HG02678 (cell line): ENCODE data around the gene WDR59.
A peak's percentile ranks its signal among the peaks of the same experiment; 100 is the strongest.
"Not testable (repeated sequence)": the region's sequence is repeated elsewhere in the genome, so short reads cannot be mapped to it uniquely, and the experiment has no call there.

ENCODE experiments used
- ATAC-seq: cut with Tn5 transposase; IDR thresholded peaks from one replicate; pipeline ENCODE4 v1.9.1; 2021; ENCODE audit warnings: mild to moderate bottlenecking, moderate library complexity; ENCODE audit not compliant: unreplicated experiment

The WDR59 gene

GRCh38 chr16:75012380-75013081, 27.6 kb upstream of the WDR59 start:
- peak; percentile 25 for ATAC-seq

DNA sequence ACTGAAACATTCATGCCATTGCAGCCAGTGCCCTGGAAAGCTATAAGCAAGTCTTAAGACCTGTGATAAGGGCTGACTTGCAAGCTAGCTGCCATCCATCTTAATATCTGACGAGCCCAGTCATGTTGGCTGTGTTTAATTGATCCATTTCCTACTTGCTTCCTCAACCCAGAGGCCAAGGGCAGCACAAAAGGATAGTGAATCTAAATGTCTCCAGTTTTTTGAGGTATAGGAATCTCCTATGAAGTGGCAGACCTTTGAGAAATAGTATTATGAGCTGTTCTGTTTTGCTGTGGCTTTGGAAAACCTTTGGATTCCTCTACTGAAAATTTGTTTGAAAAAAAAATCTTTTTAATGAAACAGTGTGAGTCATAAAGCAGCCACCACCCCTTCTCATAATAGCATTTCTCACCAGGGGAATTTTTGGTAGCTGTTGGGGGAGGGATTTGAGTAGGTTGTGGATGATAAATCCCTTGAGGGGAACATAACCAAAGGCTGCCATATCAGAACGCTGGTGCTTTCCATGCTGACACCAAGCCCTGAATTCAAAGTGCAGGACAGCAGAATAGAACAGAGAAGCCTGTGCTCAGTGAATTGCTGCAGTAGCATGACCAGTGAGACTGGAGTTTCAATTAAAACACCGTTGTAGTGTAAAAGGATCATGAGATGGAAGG, 26.8 kb upstream of the WDR59 start:
- peak; percentile 66 for ATAC-seq

- ATAC-seq: no peak
Observed at GRCh38 chr16:75010427-75010826, 25.5 kb upstream of the WDR59 start.

DNA sequence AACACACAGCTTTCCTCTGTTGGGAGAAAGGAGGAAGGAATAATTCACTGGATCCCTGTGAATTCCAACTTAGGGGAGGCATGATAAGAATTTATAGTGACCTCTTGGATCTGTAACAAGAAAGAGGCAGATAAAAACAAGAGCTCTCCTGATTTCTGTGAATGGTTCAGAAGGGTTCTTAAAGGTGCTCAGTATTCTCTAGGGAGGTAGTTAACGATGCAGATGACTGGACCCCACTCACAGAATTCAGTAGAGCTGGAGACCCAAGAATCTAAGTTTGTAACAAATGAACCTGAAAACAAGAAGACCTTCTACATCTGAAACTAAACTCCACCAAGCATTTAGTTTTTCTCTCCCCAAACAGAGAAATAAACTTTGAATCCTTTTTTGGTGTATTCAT, 22.5 kb upstream of the WDR59 start:
- ATAC-seq: peak; percentile 39

GRCh38 chr16:75005697-75006096, 20.8 kb upstream of the WDR59 start:
- ATAC-seq: no peak

DNA sequence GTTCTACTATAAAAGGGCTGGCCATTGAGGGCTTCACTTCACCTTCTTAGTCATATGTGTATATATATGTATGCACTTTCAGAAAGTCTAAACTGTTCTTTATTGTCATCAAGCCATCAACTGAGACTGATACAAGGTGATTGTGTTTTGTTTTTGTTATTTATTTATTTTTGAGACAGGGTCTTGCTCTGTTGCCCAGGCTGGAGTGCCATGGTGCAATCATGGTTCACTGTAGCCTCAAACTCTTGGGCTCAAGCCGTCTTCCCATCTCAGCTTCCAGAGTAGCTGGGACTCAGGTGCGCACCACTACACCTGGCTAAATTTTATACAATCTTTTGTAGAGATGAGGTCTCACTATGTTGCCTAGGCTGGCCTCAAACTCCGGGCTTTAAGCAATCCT, 19.5 kb upstream of the WDR59 start:
- no peak for ATAC-seq

- no peak for ATAC-seq
Observed at GRCh38 chr16:75003931-75004330, 19.0 kb upstream of the WDR59 start.

GRCh38 chr16:75002474-75002873, 17.6 kb upstream of the WDR59 start:
- ATAC-seq: no peak

DNA sequence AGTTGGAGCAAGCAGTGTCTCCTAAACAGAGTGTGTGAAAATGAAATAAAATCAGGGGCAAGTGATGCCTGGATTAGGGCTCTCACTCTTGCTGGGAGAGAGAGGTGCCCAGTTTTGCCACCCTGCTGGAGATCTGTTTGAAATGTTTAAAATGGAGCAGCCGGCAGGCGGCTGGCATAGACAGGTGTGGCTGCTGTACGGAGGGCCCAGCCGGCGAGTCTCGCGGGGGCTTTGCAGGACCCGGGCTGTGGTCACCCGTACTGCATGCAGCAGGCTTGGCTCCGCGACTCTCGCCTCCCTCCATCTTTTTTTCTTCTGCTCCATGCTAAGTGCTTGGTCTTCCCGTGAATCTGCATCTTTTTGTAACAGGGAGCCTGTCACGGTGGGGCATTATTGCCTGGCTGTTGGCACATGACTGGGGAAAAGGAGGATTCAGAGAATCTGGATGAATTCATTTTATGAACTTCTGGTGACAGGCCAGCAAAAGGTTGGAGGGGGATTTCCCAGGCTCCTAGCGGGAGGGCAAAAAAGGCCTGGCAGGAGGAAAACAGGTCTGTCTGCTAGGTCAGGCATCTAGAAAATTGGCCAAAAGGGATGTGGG, 15.7 kb upstream of the WDR59 start:
- no peak for ATAC-seq

DNA sequence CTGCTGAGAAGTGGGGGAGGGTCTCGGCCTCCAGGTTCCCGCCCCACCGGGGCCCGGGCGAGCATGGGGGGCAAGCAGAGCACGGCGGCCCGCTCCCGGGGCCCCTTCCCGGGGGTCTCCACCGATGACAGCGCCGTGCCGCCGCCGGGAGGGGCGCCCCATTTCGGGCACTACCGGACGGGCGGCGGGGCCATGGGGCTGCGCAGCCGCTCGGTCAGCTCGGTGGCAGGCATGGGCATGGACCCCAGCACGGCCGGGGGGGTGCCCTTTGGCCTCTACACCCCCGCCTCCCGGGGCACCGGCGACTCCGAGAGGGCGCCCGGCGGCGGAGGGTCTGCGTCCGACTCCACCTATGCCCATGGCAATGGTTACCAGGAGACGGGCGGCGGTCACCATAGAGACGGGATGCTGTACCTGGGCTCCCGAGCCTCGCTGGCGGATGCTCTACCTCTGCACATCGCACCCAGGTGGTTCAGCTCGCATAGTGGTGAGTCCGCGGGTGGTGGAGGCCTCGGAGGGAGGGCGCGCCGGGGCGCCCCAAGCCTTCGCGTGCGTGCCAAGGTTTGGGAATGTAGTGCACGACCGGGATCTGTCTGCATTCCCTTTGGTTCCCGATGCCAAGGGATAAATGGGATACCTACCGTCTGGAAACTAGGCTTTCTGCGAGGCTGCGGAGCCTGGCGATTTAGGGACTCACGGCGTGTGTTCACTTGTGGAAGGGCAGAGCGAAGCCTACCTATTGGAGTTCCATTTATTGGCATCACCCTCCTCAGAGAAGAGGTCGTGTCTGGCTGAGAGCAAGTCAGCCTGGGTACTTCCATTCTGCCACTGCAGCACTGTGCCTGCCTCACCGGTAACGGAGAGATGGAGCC, 14.9 kb upstream of the WDR59 start:
- peak; percentile 34 for ATAC-seq

DNA sequence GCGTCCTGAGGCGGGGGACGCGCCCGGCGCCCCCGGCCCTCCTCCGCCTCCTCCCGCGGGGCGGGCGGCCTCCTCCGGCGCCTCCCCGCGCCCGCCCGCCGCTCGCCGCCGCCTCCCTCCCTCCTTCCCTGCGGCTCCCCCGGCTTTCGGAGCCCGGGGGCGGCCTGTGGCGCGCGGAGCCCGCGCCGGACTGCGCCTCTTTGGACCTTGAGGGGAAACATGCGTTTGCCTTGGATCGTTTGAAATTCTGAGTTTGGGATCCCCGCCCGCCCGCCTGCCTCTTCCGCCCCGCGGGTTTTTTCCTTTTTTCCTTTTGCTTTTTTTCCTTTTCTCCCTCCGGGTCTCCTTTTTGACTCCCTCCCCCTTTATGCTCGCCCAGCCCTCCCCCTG, 14.3 kb upstream of the WDR59 start:
- peak; percentile 31 for ATAC-seq

- peak; percentile 64 for ATAC-seq
Observed at GRCh38 chr16:74998481-74999218, 13.7 kb upstream of the WDR59 start, which contains the start of gene ZNRF1. TSS of gene ZNRF1 (plus strand) at chr16:74999024. CDS start at chr16:74999672, 648 bp downstream.

DNA sequence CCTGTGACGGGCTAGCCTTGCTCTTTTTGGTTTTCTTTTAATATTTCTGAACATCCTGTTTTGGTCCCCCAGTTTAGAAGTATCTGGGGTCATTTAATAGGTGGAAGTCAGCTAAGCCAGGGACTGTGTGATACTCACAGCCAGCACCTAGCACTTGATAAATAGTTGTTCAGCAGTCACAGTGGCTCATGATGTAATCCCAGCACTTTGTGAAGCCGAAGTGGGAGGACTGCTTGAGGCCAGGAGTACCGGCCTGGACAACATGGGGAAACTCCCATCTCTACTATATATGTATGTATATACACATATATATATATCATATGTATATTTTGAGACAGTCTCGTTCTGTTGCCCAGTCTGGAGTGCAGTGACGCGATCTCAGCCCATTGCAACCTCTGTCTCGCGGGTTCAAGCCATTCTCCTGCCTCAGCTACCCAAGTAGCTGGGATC, 12.1 kb upstream of the WDR59 start:
- no peak for ATAC-seq

DNA sequence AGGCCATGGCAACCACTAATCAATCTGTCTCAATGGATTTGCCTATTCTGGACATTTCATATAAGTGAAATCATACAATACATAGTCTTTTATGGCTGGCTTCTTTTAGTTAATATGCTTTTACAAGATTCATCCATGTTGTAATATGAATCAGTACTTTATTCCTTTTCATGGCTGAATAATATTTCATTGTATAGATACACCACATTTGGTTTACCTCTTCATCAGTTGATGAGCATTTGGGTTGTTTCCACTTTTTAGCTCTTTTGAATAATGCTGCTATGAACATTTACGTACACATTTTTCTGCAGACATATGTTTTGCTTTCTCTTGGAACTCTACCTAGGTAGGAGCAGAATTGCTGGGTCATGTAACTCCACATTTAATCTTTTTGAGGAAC, 11.1 kb upstream of the WDR59 start:
- no peak for ATAC-seq

DNA sequence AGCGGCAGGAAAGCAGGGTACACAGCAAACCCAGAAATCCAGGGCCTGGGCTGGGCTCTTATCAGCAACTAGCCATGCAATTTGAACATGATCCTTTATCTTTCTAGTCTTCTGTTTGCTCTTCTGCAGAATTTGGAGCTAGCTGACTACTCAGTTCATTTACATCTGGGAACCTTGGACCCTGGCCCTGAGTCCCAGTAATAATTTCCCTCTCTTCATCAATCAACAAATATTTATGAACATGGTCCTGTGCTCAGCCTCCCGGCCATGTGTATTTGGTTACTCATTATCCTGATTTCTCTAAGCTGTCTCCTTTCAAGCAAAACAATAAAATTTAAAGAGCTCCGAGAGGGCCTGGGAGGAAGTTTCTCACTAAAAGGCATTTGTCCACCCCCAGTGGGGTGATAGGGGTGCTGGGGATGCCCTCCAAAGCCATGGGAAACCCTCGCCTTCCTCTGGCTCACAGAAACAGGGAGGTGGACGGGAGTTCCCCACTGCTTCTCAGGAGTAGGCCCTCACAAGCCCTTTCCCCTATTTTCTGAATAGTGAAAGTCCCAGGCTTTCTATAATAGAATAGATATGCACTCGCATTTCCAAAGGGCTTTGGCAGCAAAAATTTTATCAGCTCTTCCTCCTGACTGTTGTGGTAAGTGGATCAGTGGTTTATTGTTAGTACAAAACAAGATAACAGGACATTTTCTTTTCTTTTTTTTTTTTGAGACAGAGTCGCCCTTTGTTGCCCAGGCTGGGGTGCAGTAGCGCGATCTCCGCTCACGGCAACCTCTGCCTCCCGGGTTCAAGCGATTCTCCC, 6.9 kb upstream of the WDR59 start:
- ATAC-seq: no peak

DNA sequence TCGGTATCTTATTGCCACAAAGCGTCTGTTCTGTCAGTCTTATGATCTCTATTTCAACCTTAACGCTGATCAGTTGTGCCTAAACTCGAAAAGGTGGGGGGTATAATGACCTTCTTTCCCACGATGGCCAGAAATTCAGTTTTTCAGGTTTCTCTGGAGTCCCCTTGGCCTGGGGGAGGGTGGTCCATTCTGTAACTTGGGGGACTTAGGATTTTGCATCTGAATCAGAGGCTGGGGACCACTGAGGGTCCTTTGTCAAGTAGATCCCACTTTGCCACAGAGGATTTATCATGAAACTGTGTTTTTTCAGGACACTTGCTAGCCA, 6.3 kb upstream of the WDR59 start:
- no peak for ATAC-seq

- no peak for ATAC-seq
Observed at GRCh38 chr16:74990832-74991231, 5.9 kb upstream of the WDR59 start.

- not testable (repeated sequence) for ATAC-seq
Observed at GRCh38 chr16:74989864-74990263, 4.9 kb upstream of the WDR59 start.

DNA sequence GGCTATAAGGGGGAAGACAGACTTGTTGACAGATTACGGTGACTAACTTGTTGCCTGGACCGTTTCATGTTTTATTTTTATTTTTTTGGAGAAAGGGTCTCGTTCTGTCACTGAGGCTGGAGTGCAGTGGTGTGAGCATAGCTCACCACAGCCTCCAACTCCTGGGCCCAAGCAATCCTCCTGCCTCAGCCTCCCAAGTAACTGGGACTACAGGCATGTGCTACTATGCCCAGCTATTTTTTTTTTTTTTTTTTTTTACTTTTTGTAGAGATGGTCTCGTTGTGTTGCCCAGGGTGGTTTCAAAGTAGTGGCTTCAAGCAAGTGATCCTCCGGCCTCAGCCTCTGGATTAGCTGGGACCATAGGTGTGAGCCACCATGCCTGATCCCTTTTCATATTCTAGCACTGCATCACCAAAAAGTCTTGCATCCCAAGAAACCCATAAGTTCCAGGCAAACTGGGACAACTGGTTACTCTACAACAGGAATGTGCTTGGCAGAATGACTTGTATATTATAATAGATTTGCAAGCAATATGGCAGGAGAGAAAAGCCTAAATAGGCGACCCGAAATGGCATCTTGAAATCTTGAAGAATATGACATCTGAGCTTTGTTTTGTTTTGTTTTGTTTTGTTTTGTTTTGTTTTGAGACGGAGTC, 2.2 kb upstream of the WDR59 start:
- no peak for ATAC-seq
